Chondrocyte (in vitro differentiated cells): ENCODE data around the gene VARS1. TPM values are rescaled to one million over a fixed set of nuclear protein-coding genes. Genes with fewer than 3 reads are reported as not detected.

Source experiments
- DNase-seq: peaks from one replicate; pipeline ENCODE4 v3.0.0; 2021; ENCODE audit warnings: mixed read lengths, low spot score
- H3K27ac Mint-ChIP-seq: one replicate; pipeline ENCODE4 v1.8.0; 2021; ENCODE audit warnings: mild to moderate bottlenecking, moderate library complexity, mixed read lengths; ENCODE audit not compliant: unreplicated experiment
- H3K27me3 Mint-ChIP-seq: 2 replicates; pipeline ENCODE4 v1.8.0; 2021; ENCODE audit warnings: low read depth, mixed read lengths
- H3K36me3 Mint-ChIP-seq: 2 replicates; pipeline ENCODE4 v1.8.0; 2021; ENCODE audit warnings: low read depth, mixed read lengths
- H3K4me1 Mint-ChIP-seq: 2 replicates; pipeline ENCODE4 v1.8.0; 2021; ENCODE audit warnings: low read depth, mild to moderate bottlenecking, mixed read lengths
- H3K4me3 Mint-ChIP-seq: one replicate; pipeline ENCODE4 v1.8.0; 2021; ENCODE audit warnings: mild to moderate bottlenecking, moderate library complexity, mixed read lengths; ENCODE audit not compliant: unreplicated experiment
- H3K9me3 Mint-ChIP-seq: 2 replicates; pipeline ENCODE4 v1.8.0; 2021; ENCODE audit warnings: low read depth, mixed read lengths
- CTCF ChIP-seq: fragments of 200-600 bp; sonication (generic); IDR thresholded peaks from 2 replicates; pipeline ENCODE4 v1.5.0; 2021; ENCODE audit warnings: antibody characterized with exemption, mild to moderate bottlenecking, moderate library complexity
- total RNA-seq: library from RNA; stranded (reverse); gene quantifications from 3 replicates; pipeline ENCODE4 v1.2.1, GENCODE V29; 2021

VARS1 gene
- total RNA-seq, 1 donor from 2014 or later: 71.1 TPM

GRCh38 chr6:31762356-31762755 is 33.2 kb downstream of the VARS1 start, which contains the start of gene SAPCD1:
TSS of gene SAPCD1 (plus strand) at chr6:31762656. CDS start at chr6:31763055, 399 bp downstream.
- Mint-ChIP-seq H3K4me3 (no peak within 1 kb of the TSS), H3K27me3 (no peaks in the 10 kb centered on the region), H3K27ac (peak within 1 kb of the TSS; percentile 39), H3K36me3 (peaks cover 6% of the 10 kb centered on the region), H3K9me3 (no peaks in the 10 kb centered on the region), H3K4me1 (peaks cover 10% of the 10 kb centered on the region)
- no peak for TF ChIP-seq CTCF
- no peak for DNase-seq

GRCh38 chr6:31761343-31761742 is 34.2 kb downstream of the VARS1 start:
- Mint-ChIP-seq H3K27ac (no peak overlapping the region), H3K36me3 (peaks cover 6% of the 10 kb centered on the region), H3K27me3 (no peaks in the 10 kb centered on the region), H3K4me3 (no peak overlapping the region), H3K9me3 (no peaks in the 10 kb centered on the region), H3K4me1 (peaks cover 10% of the 10 kb centered on the region)
- TF ChIP-seq CTCF: no peak
- DNase-seq: no peak

- H3K4me3 Mint-ChIP-seq: no peak overlapping the region
- DNase-seq: no peak
- peaks cover 6% of the 10 kb centered on the region for H3K36me3 Mint-ChIP-seq
- H3K27me3 Mint-ChIP-seq: no peaks in the 10 kb centered on the region
- no peaks in the 10 kb centered on the region for H3K9me3 Mint-ChIP-seq
- peaks cover 10% of the 10 kb centered on the region for H3K4me1 Mint-ChIP-seq
- TF ChIP-seq CTCF: no peak
- H3K27ac Mint-ChIP-seq: no peak overlapping the region
These were observed 34.8 kb downstream of the VARS1 start for GRCh38 chr6:31760790-31761189.

- Mint-ChIP-seq H3K9me3 (no peaks in the 10 kb centered on the region), H3K27ac (no peak overlapping the region), H3K4me3 (no peak overlapping the region), H3K36me3 (peaks cover 4% of the 10 kb centered on the region), H3K27me3 (no peaks in the 10 kb centered on the region), H3K4me1 (peaks cover 2% of the 10 kb centered on the region)
- DNase-seq: no peak
- TF ChIP-seq CTCF: no peak
These were observed 37.3 kb downstream of the VARS1 start for GRCh38 chr6:31758281-31758680.

GRCh38 chr6:31752739-31753319 is 42.7 kb downstream of the VARS1 start:
- Mint-ChIP-seq H3K4me3 (no peak overlapping the region), H3K36me3 (no peaks in the 10 kb centered on the region), H3K27ac (peak overlapping the region; percentile 75), H3K27me3 (no peaks in the 10 kb centered on the region), H3K4me1 (peaks cover 10% of the 10 kb centered on the region), H3K9me3 (no peaks in the 10 kb centered on the region)
- DNase-seq: no peak
- TF ChIP-seq CTCF: no peak
